ENCODE data around the gene CPXM2.

Gene CPXM2

DNA sequence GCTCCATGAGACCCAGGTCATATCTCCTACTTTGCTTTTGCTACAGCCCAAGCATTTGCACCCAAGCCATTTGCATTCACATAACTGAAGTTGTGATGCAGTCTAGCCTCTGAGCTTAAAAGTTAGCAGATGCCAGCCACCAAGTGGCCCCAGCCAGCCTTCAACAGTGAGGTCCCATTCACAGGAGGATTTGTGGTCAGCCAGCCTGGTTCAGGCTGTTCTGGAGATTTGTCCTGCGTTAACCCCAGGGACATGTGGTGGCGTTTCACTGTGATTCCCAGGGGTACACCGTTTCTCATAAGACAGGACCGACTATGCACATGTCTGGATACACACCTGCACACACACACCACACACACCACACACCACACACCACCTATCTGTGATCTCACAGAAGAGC, 174.3 kb downstream of the CPXM2 start:
- TF ChIP-seq, protein P1, sequence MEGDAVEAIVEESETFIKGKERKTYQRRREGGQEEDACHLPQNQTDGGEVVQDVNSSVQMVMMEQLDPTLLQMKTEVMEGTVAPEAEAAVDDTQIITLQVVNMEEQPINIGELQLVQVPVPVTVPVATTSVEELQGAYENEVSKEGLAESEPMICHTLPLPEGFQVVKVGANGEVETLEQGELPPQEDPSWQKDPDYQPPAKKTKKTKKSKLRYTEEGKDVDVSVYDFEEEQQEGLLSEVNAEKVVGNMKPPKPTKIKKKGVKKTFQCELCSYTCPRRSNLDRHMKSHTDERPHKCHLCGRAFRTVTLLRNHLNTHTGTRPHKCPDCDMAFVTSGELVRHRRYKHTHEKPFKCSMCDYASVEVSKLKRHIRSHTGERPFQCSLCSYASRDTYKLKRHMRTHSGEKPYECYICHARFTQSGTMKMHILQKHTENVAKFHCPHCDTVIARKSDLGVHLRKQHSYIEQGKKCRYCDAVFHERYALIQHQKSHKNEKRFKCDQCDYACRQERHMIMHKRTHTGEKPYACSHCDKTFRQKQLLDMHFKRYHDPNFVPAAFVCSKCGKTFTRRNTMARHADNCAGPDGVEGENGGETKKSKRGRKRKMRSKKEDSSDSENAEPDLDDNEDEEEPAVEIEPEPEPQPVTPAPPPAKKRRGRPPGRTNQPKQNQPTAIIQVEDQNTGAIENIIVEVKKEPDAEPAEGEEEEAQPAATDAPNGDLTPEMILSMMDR (IDR thresholded peaks at IDR 0.05), result no peak

DNA sequence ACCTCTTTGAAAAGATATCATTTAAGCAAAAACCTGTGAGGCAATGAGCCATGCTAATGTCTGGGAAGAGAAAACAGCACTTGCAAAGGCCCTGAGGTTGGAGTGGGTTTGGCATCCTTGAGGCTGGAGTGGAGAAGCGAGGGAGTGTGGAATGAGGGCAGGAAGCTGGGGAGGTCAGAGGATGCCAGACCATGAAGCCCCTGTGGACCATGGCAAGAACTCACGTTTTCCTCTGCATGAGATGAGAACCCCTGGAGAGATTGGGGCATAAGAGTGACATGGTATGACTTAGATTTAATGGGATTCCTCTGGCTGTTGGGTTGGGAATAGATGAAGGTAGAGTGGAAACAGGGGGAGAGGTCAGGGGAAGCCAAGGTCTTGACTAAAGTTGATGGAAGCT, 176.1 kb downstream of the CPXM2 start:
- TF ChIP-seq, protein P1 (IDR thresholded peaks at IDR 0.05), result no peak

DNA sequence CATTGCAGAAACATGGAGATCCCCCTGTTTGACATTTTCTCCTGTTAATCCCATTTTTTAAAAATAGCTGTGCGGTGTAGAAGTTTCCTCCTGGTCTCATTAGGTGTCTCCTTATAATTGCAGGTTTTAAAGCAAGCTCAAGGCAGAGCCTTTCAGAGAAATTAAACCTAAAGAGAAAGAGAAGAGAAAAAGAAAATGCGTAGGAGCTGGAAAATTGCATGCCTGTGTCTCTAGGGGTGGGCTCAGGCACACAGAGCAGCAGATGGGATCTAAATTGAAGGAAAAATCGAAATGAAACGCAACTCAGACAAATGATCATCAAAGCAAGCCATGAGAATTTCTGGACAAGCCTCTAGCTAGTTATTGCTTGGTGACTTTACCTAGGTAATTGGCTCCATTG, 185.4 kb downstream of the CPXM2 start:
- TF ChIP-seq, protein P1 (IDR thresholded peaks at IDR 0.05), result no peak

DNA sequence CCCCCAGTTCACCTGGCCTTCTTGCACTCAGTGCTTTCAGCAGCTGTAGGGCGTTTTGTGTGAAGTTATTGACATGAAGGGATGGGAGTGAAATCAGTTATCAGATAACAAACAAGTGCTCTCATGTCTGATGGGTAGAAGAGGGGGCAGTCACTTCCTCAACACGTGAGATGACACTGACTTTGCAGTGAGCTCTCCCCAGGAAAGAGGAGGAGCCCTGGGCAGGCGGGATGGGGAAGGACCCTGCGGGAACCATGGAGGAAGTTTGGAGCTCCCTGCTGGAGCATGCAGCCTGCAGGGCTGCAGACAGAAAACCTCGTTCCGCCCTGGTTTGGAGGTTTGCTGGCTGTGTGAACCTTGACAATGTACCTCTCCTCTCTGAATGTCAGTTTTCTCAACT, 186.8 kb downstream of the CPXM2 start:
- TF ChIP-seq, protein P1 (IDR thresholded peaks at IDR 0.05), result no peak

DNA sequence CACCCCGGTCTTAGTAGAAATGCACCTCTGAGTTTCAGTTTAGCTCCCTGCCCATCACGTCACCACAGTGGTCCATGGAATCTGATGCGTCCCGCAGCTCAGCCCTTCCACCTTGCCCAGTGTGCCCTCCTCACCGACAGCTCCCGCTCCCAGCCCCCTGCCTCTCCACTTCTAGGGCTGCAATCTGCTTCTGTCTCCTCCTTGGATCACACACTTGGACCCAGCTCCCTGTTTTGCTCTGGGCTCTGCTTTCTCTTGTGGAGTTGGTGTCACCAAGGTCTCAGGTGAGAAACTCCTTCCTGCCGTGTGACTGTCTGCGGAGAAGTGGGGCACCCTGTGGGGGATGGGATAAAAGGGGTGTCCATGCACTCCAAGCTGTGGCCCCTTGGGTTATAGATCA, 187.5 kb downstream of the CPXM2 start:
- TF ChIP-seq, protein P1 (IDR thresholded peaks at IDR 0.05), result no peak

DNA sequence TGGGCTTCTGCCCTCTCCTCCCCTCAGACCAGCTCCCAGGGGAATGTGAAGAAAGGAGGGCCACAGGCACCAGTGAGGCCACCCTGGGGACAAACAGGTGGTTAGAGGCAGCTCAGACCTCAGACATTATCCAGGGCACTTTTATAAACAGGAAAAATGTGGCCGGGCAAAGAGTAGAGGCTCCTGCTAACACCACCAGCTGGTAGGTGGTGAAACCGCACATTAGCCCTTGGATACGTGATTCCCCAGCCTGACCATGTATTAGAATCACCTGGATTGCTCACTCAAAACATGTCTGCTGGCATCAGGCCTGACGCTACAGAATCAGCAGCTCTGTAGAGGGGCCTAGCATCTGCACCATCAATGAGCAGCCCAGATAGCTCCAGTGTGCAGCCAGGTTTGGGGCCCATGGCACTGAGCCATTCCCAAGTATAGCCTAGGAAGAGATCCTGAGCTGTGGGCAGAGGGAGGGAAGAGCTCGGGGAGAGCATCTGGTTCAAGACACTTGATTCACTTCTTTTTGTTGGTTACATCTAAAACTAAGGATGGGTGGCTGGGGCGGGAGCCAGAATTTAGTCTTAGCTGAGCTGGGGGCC, 188.3 kb downstream of the CPXM2 start:
- TF ChIP-seq, protein P1 (IDR thresholded peaks at IDR 0.05), result no peak
